Measurements from ENCODE around the gene ZNF184.

Gene ZNF184

DNA sequence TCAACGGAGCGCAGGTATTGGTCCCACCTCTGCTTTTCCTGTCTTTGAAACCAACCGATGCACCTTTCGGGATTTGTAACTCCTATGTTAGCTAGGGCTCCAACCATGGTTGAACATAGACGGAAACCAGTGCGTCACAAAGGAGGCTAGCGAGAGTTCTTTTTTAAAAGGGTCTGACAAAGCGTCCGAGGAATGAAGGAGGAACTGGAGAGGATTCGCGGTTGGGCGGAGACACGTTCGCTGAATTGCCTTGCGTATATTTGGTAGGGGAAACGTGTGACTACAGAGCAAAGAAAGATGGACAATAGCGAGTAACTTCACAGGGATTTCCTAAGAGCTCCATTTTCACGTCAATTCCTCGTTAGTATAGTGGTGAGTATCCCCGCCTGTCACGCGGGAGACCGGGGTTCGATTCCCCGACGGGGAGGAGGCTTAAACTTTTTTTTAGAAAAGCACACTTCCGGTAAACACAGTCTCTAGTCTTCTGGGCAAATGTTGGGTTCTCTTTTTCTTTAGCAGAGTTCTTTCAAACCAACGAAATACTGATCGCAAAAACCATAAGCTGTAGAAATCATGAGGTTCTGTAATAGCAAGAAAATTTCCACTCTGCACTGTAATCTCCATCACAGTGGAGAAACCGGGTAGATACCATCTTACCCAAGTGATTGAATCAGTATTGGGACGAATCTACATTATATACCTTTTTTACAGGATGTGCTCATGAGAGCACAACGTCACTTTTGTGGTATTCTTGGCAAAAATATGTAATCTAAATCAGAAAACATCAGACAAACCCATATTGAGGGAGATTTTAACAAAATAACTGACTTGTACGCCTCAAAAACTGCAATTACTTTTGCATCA lies 6.6 kb upstream of the ZNF184 start:
- Histone ChIP-seq H3K36me3 (no peaks in the 10 kb centered on the region), H3K4me1 (no peaks in the 10 kb centered on the region), H3K4me3 (ENCODE audit: low read depth, low read length) (peak overlapping the region; percentile 82), H3K27me3 (no peaks in the 10 kb centered on the region), H3K9me3 (no peaks in the 10 kb centered on the region)
- TF ChIP-seq, protein P1, sequence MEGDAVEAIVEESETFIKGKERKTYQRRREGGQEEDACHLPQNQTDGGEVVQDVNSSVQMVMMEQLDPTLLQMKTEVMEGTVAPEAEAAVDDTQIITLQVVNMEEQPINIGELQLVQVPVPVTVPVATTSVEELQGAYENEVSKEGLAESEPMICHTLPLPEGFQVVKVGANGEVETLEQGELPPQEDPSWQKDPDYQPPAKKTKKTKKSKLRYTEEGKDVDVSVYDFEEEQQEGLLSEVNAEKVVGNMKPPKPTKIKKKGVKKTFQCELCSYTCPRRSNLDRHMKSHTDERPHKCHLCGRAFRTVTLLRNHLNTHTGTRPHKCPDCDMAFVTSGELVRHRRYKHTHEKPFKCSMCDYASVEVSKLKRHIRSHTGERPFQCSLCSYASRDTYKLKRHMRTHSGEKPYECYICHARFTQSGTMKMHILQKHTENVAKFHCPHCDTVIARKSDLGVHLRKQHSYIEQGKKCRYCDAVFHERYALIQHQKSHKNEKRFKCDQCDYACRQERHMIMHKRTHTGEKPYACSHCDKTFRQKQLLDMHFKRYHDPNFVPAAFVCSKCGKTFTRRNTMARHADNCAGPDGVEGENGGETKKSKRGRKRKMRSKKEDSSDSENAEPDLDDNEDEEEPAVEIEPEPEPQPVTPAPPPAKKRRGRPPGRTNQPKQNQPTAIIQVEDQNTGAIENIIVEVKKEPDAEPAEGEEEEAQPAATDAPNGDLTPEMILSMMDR (IDR thresholded peaks at IDR 0.05; ENCODE audit: low read depth, low read length), result no peak
- DNase-seq, result peak; percentile 68

DNA sequence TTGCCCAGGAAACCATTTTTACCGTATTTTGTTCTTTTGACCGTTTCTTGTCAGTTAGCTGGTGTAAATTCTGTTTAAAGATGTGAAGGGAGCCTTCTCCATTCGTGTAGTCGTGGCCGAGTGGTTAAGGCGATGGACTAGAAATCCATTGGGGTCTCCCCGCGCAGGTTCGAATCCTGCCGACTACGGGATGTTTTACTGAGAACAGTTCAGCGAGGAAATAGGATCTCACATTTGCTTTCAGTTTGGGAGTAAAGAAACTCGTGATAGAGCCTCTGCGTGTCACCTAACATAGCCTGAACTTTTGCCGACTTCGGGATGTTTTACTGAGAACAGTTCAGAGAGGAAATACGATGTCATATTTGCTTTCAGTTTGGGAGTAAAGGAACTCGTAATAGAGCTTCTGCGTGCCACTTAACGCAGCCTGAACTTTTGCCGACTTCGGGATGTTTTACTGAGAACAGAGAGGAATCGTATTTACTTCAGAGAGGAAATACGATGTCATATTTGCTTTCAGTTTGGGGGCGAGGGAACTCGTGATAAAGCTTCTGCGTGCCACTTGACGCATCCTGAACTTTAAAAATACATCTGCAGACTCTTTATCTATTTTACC lies 5.9 kb upstream of the ZNF184 start:
- no peaks in the 10 kb centered on the region for H3K27me3 ChIP-seq
- H3K4me1 ChIP-seq, result no peaks in the 10 kb centered on the region
- no peaks in the 10 kb centered on the region for H3K36me3 ChIP-seq
- peak overlapping the region; percentile 82 for H3K4me3 ChIP-seq (ENCODE audit: low read depth, low read length)
- peak; percentile 82 for DNase-seq
- H3K9me3 ChIP-seq, result no peaks in the 10 kb centered on the region
- TF ChIP-seq, protein P1 (IDR thresholded peaks at IDR 0.05; ENCODE audit: low read depth, low read length), result no peak

DNA sequence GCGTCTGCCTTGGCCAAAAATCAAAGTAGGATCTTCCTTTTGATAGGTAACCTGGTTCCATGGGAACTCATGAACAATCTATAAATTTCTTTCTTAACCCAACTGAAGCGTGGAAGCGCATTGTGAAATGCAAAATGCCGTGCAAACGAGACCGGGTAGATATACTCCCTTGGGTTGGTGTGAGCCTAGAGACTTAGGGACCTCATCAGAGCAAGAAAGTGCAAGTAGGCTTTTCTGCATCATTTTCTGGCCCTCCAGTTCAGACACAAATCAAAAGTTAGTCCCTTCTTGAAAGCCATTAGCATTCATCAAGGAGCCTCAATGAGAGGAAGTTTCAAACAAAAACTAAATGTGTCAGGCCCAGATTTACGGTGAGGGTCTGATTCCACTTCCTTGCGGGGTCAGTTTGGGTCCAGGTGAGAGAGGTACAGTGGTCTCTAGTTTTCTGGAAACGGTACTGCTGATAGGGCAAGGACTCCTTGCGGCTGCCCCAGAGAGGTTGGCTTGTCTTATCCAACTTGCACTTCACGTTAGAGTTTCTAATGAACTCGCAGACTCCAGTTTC lies 5.3 kb upstream of the ZNF184 start:
- Histone ChIP-seq H3K9me3 (no peaks in the 10 kb centered on the region), H3K4me3 (ENCODE audit: low read depth, low read length) (peak overlapping the region; percentile 82), H3K27me3 (no peaks in the 10 kb centered on the region), H3K4me1 (no peaks in the 10 kb centered on the region), H3K36me3 (no peaks in the 10 kb centered on the region)
- no peak for DNase-seq
- TF ChIP-seq, protein P1 (IDR thresholded peaks at IDR 0.05; ENCODE audit: low read depth, low read length), result no peak

DNA sequence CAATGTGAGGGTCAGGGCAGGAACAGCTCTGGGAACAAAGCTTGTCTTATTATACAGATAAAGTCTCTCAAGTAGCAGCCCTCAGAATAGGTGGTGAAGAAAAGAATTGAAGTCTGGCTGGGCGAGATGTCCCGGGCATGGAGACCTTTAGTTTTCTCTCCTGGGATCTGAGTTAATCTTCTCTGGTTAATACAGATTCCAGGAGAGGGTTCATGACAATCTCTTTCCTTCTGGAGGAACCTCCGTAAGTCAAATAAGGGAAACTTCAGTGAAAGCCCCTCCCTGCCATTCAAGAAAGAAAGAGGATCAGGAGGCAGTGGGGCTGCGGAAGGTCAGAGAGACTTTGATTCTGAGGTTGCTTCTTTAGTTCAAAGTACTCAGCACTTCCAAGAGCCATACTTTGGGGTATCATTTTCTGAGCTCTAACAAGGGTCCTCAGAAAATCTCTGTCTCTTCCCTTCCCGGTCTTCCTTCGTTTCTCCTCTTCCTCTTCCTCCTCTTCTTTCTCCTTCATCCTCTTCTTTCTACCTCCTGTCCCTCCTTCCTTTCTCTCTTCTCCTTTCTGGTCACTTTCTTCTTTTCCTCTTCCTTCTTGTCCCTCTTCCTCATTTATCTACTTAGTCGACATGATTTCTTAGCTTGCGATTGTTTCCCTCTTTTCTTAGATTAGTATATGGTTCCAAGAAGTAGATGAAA lies 4.6 kb upstream of the ZNF184 start:
- Histone ChIP-seq H3K36me3 (no peaks in the 10 kb centered on the region), H3K9me3 (no peaks in the 10 kb centered on the region), H3K4me1 (no peaks in the 10 kb centered on the region), H3K4me3 (ENCODE audit: low read depth, low read length) (peak overlapping the region; percentile 82), H3K27me3 (no peaks in the 10 kb centered on the region)
- TF ChIP-seq, protein P1 (IDR thresholded peaks at IDR 0.05; ENCODE audit: low read depth, low read length), result no peak
- DNase-seq, result no peak

DNA sequence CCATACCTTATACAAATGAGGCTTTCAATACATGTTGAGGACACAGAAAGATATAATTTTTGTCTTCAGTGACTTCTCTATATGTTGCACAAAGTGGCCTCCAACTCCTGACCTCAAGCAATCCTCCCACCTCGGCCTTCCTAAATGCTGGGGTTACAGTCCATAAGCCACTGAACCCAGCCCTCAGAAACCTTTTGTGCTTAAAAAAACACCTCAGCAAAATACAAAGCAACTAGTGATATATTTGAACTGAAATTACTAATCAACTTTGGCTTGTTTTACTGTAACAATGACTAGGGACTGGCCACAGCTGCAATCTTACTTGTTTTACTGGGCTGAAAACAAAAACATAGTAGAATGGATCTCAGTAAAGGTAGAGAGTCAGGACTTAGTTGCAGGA lies 3.2 kb upstream of the ZNF184 start:
- H3K4me1 ChIP-seq, result no peaks in the 10 kb centered on the region
- H3K9me3 ChIP-seq, result no peaks in the 10 kb centered on the region
- no peak overlapping the region for H3K4me3 ChIP-seq (ENCODE audit: low read depth, low read length)
- H3K27me3 ChIP-seq, result no peaks in the 10 kb centered on the region
- DNase-seq, result no peak
- H3K36me3 ChIP-seq, result no peaks in the 10 kb centered on the region
- TF ChIP-seq, protein P1 (IDR thresholded peaks at IDR 0.05; ENCODE audit: low read depth, low read length), result no peak

Measured in BE2C (cell line).